ENCODE results near the gene MRC2. TPM values are rescaled to one million over a fixed set of nuclear protein-coding genes. Genes with fewer than 3 reads are reported as not detected.

Gene MRC2
- total and polyA plus RNA-seq, 9 of the 15 experiments (the other 6 are each of a cell fraction or from before 2014, with no cell fraction given): 0.28 to 11.5 (median 6.6) TPM

GRCh38 chr17:62723842-62724241, 96.4 kb downstream of the MRC2 start:
- ATAC-seq: 0 out of 3 replicates have a peak, but pooled peaks have one; percentile 54
- Histone ChIP-seq H3K4me3 (no peak overlapping the region), H3K27ac (ENCODE audit: extremely low read depth, low read depth, low read length) (no peak overlapping the region), H3K4me2 (ENCODE audit: insufficient read depth, low read length) (peak overlapping the region; percentile 5; the same call in 1 of the 2 replicates), H3K27me3 (ENCODE audit: control insufficient read depth in 2 of 2, insufficient read depth in 2 of 2, low read length in 2 of 2) (peaks cover 9 to 38% of the 10 kb centered on the region in 2 experiments; a peak in 3 of 5 replicates), H3K9me1 (ENCODE audit: control insufficient read depth, insufficient read depth, low read length) (no peaks in the 10 kb centered on the region), H4K20me1 (replicated peaks; ENCODE audit: control insufficient read depth, insufficient read depth, low read length) (no peaks in the 10 kb centered on the region), H3K9ac (ENCODE audit: insufficient read depth in 1 of 2, low read depth in 2 of 2, low read length in 2 of 2) (no peak overlapping the region), H3K79me2 (ENCODE audit: control insufficient read depth, insufficient read depth, low read length) (no peaks in the 10 kb centered on the region), H3K9me3 (replicated peaks; ENCODE audit: control insufficient read depth, insufficient read depth, low read depth, low read length) (no peaks in the 10 kb centered on the region), H3K36me3 (ENCODE audit: control insufficient read depth, insufficient read depth, low read length) (no peaks in the 10 kb centered on the region), H3K4me1 (replicated peaks in 1 of 2; ENCODE audit: control insufficient read depth in 2 of 2, insufficient read depth in 2 of 2, low read length in 2 of 2) (no peaks in the 10 kb centered on the region; a peak in 2 of 5 replicates), H2AFZ (ENCODE audit: low read depth, low read length) (no peak overlapping the region)
- intact Hi-C loops (cut with micrococcal nuclease) (no loop called here), in situ Hi-C loops (cut with MboI) (loop anchor here (25.0 kb wide), 1 partner anchor 238 kb away; the partner anchor contains the start of gene TANC2)
- TF ChIP-seq ZBTB11 (CRISPR knock-in tag; IDR thresholded peaks at IDR 0.05): 0 out of 6 replicates have a peak, but pooled peaks of 1 of the 3 experiments have one; percentile 14
- peak; percentile 27 for TF ChIP-seq REST (IDR thresholded peaks at IDR 0.05; ENCODE audit: borderline replicate concordance)
- no peak for TF ChIP-seq REST (CRISPR knock-in tag; IDR thresholded peaks at IDR 0.05; ENCODE audit: low read depth)
- no peak for TF ChIP-seq RBM39 (optimal IDR thresholded peaks at IDR 0.05; ENCODE audit: low read depth, low read length)
- no TSS peak for BruUV-seq (replicated peaks)
- peak in 3 of 4 experiments; percentile 21 to 27 (median 24) for DNase-seq (ENCODE audit: extremely low read depth in 1 of 4, low spot score in 3 of 4)
- peak; percentile 29 for FAIRE-seq
- ChIA-PET CTCF (ENCODE audit: low intra/inter-chr PET ratio) (no interaction called here), POLR2A (interaction anchor here (0.7 to 1.5 kb wide), 2 partner anchors 11 kb away, joined by 3 to 6 read pairs; no protein-coding TSS in a partner anchor)
- 3% methylated on average over 7 of the region's 7 CpGs for WGBS (ENCODE audit: insufficient coverage, low coverage, missing lambda C conversion rate)

Data from K562 (cell line).